Skeletal muscle cell (primary cell): ENCODE data around the gene CDYL2.
"Not testable (repeated sequence)": the region's sequence is repeated elsewhere in the genome, so short reads cannot be mapped to it uniquely, and the experiment has no call there.

Source experiments
- DNase-seq: peaks from one replicate; pipeline ENCODE4 v3.0.0-alpha.2; 2010; ENCODE audit warnings: low read depth
- H3K4me3 ChIP-seq: 2 replicates; pipeline ENCODE4 v1.5.1; 2011; ENCODE audit warnings: low read depth, mild to moderate bottlenecking, control low read depth, low read length, moderate library complexity

CDYL2 gene

DNA sequence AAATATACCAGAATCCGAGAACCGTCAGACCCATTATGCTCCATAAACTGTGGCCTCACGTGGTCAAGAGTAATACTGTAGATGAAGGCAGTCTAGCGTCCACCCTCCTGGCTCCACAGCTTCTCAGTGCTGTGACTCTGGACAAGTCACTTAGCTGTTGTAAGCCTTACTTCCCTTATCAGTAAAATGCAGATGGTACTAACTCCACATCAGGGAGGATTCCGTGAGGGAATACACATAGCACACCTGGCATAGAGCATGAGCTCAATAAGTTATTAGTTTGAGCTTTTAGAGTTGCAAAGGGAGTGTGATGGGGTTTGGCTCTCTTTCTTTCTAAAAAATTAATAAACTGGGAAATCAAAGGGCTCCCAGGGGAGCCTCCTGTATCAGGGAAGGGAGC is 49.9 kb downstream of the CDYL2 start:
- no peak for DNase-seq

DNA sequence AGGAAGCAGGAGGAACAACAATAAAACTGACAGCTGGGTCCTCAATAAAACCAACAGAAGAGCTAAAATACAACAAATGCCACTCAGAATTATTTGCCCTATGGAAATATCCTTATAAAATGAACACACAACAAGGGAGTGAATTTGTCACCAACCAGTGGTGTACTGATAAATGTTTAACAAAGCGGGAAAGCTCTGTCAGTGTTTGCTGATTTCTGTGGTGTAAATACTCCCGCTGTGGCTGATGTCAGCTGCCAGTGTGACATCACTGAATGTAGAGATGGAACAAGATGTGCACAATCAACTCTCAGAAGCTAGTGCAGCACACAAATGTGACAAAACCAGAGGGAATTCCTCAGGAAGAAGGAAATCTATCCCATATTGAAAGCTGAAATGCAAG is 51.9 kb downstream of the CDYL2 start:
- no peak overlapping the region for H3K4me3 ChIP-seq
- DNase-seq, result no peak

More for the DNA sequence above, 49.9 kb downstream of the CDYL2 start:
- no peak overlapping the region for H3K4me3 ChIP-seq

DNA sequence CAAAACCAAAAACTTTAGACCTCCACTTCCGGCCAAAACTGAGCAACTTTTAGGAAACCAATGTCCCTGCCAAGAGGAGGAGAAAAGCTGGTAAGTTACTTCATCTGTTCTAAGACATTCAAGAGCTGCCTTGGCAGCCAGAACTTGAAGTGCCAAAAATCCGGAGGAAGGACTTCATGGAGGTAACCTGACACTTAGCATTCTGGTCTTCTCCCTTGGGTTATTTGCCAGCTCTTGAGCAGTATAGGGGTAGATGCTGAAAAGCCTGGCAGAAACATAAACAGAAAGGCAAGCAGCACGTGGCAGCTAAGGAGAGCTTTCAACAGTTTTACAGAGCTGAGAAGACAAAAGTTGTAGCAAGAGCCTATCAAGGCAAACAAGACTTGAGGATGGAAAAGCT is 53.2 kb downstream of the CDYL2 start:
- H3K4me3 ChIP-seq, result no peak overlapping the region
- DNase-seq, result peak; percentile 70

DNA sequence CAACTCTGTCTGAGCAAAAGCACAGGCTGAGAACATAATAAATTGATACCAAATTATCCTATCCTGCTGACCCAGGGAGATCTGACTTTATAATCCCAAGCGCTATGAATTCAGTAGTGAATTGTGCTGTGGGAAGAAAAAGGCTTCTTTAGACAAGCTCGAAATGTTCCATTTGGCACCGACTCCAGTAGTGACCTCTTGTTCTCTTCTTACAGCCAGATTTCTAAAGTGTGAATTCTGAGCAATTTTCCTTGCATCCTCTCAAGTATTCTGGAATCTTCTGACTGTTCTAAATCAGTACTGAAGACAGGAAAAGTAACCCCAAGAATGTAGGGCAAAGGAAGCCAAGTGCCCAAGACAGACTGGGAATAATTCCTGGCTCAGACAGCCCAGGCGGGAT is 58.2 kb downstream of the CDYL2 start:
- H3K4me3 ChIP-seq, result no peak overlapping the region
- peak; percentile 48 for DNase-seq

DNA sequence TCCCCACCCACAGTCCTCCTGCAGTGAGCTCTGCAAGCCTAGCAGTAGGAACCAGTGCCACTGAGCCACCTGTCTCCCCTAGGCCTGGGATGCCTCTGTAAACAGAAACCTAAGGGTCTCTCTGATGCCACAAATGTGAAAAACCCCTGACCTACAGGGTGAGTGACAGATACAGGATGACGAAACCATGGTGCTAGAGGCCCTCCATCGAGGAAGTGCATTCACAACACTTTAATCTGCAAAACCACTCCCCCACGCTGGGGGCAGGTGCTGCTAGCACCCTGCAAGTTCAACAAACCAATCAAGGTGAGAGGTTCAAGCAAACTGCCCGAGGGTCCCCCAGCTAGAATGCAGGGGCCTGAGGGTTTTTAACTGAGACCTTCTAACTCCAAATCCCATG is 59.5 kb downstream of the CDYL2 start:
- no peak overlapping the region for H3K4me3 ChIP-seq
- no peak for DNase-seq

DNA sequence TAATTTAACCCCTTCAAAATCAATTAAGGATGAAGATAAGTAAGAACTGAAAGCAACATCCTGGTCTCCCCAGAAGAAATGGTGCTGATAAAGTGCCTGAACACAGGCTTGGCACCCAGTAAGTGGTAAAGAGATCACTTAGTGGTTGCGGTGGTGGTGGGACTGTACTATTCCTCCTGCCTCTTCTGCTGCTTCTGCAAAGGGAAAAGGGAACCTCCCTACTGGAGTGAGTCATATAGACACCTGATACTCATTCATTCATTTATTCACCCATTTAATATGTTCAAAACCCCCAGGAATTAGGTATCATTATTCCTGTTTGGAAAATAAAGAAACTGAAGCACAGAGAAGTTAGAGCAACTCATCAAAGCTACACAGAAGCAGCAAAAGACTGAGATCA is 60.6 kb downstream of the CDYL2 start:
- H3K4me3 ChIP-seq, result no peak overlapping the region
- no peak for DNase-seq

DNA sequence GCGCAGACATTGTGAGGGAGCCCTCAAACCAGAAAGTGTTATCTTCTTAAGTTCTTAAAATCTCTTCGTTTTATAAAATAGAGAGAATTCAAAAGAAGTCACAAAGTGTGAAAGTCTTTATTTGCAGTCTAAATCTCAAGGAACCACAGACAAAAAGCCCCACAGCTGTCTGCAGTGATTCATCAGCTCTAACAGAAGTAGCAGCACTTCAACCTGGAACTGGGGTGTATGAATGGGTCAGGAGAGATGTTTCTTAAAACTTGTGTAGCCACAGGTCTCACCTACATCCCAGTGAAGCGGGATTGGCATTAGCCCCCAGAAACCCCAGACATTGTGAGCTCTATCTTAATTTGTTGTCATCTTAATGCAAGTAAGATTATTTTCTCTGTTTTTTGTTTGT is 61.1 kb downstream of the CDYL2 start:
- DNase-seq, result no peak
- no peak overlapping the region for H3K4me3 ChIP-seq

DNA sequence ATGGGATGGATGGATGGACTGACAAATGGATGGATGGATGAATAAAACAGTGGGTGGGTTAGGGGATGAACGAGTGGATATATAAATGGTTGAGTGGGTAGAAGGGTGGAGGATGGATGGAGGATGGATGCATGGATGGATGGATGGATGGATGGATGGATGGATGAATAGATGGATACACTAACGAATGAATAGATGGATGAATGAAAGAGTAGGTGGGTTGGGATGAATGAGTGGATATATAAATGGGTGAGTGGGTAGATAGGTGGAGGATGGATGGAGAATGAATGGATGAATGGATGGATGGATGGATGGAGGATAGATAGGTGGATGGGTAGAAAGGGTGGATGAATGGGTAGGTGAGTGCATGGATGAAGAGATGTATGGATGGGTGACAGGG is 62.1 kb downstream of the CDYL2 start:
- DNase-seq, result no peak
- H3K4me3 ChIP-seq, result no peak overlapping the region

DNA sequence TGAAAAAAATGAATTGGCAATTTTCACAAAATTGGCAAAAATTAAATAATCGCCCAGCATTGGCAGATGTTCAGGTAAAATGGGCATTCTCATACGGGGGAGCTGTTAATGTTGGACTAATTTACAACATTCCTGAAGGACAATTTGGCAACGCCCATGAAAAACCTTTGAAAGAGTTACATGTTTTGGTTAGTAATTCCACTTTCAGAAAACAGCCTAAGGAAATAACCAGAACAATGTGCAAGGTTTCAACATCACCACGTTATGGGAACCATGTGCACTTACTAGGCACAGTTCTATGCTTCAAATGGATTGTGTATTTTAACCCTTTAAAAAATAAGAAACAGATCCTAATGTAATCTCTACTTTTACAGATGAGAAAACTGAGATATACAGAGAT is 62.7 kb downstream of the CDYL2 start:
- no peak overlapping the region for H3K4me3 ChIP-seq
- DNase-seq, result no peak

DNA sequence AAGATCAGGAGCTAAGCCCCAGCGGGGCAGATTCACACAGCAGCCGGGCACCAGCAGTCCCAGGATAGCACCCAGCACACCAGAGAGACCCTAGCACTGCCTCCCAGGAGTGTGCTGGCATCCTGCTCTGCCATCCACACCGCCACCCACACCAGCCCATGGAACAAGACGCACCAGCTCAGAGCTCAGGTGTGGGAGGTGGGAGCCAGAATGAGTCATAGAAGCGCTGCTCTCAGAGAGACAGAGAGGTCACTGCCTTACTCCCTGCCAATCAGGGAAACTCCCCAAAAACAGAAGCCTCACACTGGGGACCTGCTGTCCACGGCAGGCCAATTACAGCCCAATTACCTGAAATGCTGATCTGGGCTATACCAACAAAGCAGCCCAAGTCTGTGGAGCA is 64.9 kb downstream of the CDYL2 start:
- no peak for DNase-seq
- H3K4me3 ChIP-seq, result no peak overlapping the region

DNA sequence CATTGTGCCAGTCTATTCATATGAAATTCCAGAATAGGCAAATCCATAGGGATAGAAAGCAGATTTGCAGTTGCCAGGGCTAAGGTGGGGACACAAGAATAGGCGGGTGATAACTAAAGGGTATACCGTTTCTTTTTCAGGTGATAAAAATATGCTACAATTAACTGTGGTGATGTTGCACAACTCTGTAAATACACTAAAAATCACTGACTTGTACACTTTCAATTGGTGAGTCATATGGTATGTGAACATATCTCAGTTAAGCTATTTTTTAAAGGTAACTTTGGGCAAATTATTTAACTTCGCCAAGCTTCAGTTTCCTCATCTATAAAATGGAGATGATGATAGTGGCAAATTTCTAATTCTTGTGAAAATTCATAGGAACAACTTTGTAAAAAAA is 65.9 kb downstream of the CDYL2 start:
- no peak for DNase-seq
- no peak overlapping the region for H3K4me3 ChIP-seq

DNA sequence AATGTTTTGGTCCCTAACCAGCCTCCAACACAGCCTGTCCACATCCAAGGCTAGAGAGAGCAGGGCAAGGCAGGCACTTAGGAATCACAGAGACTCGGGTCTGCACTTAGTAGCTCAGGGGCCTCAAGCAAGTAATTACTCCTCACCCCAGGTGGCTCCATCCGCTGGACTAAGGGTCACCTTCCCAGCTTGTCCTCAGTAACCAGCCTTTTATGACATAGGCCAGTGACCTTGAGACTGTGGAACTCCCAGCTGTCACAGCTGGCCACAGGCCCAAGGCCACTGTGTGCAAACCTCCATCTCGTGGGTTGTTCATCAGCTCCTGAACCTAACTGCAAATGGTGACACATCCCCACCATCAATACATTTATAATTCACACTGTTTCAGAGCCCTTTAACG is 68.6 kb downstream of the CDYL2 start:
- H3K4me3 ChIP-seq, result no peak overlapping the region

DNA sequence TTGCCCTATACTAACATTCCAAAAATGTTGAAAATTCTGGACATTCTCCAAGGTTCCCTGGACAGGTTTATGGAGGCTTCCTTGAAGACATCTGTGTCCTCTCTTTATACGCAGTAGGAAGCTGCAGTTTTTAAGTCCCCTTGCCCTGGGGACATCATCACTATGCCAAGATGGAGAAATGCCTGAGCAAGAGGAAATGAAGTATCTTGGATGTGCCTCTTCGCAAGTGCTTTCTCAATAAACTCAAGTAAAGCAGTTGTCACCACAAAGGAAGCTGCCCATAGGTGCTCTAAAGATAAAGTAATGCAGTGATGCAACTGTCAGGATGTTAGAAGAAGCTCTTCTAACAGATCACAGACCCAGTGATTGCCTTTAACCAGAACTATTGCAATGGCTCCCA is 71.0 kb downstream of the CDYL2 start:
- H3K4me3 ChIP-seq, result no peak overlapping the region
- no peak for DNase-seq

More for the DNA sequence above, 68.6 kb downstream of the CDYL2 start:
- DNase-seq, result no peak

DNA sequence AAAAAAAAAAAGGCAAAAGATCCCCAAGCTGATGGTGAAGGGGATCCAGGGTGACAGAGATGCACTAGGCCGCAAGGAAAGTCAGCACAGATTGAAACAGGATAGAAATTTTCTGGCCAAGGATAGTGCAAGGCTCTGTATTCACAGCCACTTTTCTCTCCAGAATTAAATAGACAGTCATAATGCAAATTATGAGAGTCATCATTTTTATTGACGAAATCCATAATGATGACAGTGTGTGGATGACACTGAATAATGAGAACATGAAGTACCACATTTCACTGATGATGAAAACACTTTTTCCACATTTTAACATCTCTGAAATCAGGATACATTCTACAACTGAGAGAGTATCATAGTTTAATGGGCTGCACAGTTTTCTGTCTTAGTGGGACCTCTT is 72.5 kb downstream of the CDYL2 start:
- H3K4me3 ChIP-seq, result no peak overlapping the region
- DNase-seq, result no peak

DNA sequence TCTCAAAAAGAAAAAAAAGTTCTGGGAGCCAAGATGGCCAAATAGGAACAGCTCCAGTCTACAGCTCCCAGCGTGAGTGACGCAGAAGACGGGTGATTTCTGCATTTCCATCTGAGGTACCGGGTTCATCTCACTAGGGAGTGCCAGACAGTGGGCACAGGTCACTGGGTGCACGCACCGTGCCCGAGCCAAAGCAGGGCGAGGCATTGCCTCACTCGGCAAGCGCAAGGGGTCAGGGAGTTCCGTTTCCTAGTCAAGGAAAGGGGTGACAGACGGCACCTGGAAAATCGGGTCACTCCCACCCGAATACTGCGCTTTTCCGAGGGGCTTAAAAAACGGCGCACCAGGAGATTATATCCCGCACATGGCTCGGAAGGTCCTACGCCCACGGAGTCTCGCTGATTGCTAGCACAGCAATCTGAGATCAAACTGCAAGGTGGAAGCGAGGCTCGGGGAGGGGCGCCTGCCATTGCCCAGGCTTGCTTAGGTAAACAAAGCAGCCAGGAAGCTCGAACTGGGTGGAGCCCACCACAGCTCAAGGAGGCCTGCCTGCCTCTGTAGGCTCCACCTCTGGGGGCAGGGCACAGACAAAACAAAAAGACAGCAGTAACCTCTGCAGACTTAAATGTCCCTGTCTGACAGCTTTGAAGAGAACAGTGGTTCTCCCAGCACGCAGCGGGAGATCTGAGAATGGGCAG is 77.2 kb downstream of the CDYL2 start:
- not testable (repeated sequence) for DNase-seq, H3K4me3 ChIP-seq

DNA sequence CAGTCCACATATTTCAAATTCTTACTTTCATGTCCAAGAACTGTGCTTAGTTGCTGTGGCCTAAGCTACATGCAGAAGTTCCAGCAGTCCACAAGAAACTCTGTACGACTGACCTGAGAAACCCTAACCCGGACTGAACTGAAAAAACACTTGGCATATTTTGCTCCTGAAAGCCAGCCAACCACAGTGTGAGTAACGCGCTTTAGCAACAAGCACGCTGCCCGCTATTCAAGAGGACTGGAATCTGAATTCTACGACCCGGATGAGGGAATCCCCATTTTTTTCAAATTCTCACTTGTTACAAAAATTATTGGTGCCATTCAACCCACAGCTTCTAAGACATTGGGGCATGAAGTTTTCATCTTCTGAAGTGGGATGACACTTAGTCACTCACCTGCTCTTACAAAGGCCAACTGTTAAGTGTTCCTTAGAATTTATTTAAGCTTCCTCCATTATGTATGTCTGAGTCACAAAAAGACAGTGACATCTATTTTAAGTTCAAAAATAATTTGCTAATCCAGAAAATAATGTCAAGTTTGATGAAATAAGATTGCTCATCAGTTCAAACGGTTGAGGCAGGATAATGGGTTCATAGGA is 78.7 kb downstream of the CDYL2 start:
- DNase-seq, result no peak
- no peak overlapping the region for H3K4me3 ChIP-seq

DNA sequence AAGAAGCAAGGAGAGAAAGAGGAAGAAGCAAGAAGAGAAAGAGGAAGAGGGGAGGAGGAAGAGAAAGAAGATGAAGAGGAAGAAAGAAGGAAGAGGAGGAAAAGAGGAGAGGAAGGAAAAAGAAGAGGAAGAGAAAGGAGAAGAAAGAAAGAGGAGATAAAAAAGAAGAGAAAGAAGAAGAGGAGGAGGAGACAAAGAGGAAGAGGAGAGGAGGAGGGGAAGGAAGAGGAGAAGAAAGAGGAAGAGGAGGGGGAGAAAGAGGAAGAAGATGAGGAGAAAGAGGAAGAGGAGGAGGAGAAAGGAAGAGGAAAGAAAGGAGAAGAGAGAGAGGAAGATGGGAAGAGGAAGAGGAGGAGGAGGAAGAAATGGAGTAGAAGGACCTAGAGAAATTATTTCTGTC is 80.4 kb downstream of the CDYL2 start:
- DNase-seq, result no peak
- H3K4me3 ChIP-seq, result no peak overlapping the region

DNA sequence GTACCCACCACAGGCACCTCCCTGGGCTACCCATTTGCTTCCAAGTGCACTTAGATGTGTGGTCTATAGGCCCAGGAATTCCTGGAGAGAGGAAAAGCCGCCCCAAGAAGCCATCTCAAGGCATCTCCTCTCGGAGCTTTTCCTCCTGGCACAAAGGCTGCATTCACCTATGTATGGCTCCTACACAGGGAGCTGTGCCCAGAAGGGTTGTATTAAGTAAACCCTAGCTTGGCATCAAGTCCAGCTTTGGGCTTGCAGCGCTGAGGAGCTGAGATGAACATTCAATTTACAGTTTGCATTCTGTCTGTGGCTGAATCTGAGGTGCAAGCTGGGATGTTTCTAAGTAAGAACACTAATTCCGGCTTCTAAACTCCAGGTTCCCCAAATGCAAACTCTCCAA is 81.3 kb downstream of the CDYL2 start:
- no peak overlapping the region for H3K4me3 ChIP-seq
- DNase-seq, result no peak

DNA sequence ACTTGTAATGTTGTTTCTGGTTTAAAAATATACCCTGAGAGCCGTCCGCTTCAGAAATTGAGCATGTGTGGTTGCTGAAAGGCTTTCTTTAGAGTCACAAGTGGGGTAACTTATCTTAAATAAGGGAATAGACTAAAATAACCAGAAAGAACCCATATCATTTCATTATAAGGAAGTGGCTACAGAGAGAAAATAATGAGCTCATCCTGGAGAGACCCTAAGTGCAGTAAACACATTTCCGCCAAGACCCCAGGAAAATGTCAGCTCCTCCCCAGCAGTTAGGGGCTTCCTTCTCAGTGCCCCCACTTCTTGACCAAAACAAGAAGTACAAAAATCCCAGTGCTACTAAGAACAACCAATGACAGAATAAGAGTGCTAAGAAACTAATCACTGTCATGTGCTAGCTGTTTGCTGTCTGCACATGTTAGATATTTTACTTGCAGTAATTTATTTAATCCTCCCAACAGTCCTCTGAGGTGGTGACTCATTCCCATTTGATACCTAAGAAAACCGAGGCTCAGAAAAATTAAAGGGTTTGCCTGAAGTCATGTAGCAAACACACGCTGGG is 83.5 kb downstream of the CDYL2 start:
- no peak overlapping the region for H3K4me3 ChIP-seq
- DNase-seq, result no peak

DNA sequence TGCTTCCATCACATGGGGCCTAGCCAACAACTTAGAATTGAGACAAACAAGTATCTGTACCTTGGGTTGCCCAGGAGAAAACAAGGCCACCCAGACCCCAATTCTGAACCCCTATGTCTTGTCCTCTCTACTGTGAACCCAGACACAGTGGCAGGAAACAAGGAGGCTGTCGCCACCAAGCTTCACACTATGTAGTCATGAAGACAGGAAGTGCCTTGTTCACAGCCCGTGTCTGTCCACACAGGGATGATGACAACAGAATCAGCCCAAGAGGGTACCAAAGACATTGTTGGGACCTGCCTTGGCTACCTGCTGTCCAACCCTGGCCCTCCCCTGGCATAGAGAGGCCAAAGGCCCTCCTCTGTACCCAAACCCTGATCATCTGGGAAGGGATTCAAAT is 84.8 kb downstream of the CDYL2 start:
- no peak for DNase-seq
- H3K4me3 ChIP-seq, result no peak overlapping the region

DNA sequence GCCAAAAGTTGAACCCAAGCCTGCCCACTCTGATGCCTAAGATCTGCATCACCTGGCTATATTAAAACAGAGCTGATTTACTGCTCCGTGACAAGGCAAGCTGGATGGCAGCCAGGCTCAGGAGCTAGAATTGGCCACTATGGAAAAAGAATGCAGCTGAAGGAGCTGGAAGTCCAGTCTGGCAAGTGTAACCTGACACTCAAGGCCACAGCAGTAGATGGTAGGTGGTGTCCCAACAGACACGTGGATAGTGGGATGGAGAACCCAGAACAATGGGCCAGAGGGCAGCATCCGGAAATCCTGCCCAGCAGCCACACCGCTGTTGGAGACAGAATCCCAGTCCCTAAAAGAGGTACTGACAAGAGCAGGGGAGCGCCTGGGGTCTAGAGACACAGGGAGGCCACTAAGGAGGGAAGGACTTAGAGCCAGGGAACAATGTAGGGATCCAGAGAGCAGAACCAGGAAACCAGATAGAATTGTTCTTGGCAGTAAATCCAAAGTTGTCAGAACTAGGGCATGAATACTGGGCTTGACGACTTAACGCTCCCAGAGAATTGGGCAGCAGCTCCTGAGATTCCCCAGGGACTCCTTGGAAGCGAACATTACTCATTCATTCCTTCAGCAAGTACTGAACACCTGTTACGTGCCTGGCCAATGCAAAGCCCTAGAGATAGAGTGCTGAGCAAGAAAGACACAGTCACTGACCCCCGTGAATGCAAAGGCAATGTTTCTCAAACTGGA is 85.7 kb downstream of the CDYL2 start:
- no peak overlapping the region for H3K4me3 ChIP-seq
- peak; percentile 64 for DNase-seq
